Neutrophil (primary cell): ENCODE results near the gene GNG12.
"Not testable (repeated sequence)": the region's sequence is repeated elsewhere in the genome, so short reads cannot be mapped to it uniquely, and the experiment has no call there.

ENCODE experiments used
- H3K27ac ChIP-seq: fragments of 200-600 bp; sonication (generic); 2 replicates; pipeline ENCODE4 v1.5.1; 2016; ENCODE audit warnings: mild to moderate bottlenecking, moderate library complexity
- H3K27me3 ChIP-seq: fragments of 200-600 bp; sonication (generic); 2 replicates; pipeline ENCODE4 v1.6.0; 2016; ENCODE audit warnings: mild to moderate bottlenecking
- H3K36me3 ChIP-seq: fragments of 200-600 bp; sonication (generic); 2 replicates; pipeline ENCODE4 v1.5.1; 2017
- H3K4me1 ChIP-seq, 2 experiments: fragments of 200-600 bp in 1 of 2; sonication (generic) in 1 of 2; 1 replicate in 1 of 2; 2 replicates in 1 of 2; pipeline versions ENCODE4 v1.5.1 to v1.6.1; 2013 to 2016; ENCODE audit warnings: low read depth in 1 of 2, low read length in 1 of 2, mild to moderate bottlenecking in 1 of 2, moderate library complexity in 1 of 2; ENCODE audit not compliant: control insufficient read depth in 1 of 2, insufficient read depth in 1 of 2
- H3K4me3 ChIP-seq, 2 experiments: fragments of 200-600 bp in 1 of 2; sonication (generic) in 1 of 2; 1 replicate in 1 of 2; 2 replicates in 1 of 2; pipeline ENCODE4 v1.5.1; 2013 to 2016; ENCODE audit warnings: low read depth in 1 of 2, low read length in 1 of 2, mild to moderate bottlenecking in 1 of 2, moderate library complexity in 1 of 2
- H3K9me3 ChIP-seq: fragments of 200-600 bp; sonication (generic); 2 replicates; pipeline ENCODE4 v1.5.1; 2016
- CTCF ChIP-seq: fragments of 200-600 bp; sonication (generic); IDR thresholded peaks from 2 replicates; pipeline ENCODE4 v1.5.1; 2016; ENCODE audit warnings: antibody characterized with exemption

The GNG12 gene

DNA sequence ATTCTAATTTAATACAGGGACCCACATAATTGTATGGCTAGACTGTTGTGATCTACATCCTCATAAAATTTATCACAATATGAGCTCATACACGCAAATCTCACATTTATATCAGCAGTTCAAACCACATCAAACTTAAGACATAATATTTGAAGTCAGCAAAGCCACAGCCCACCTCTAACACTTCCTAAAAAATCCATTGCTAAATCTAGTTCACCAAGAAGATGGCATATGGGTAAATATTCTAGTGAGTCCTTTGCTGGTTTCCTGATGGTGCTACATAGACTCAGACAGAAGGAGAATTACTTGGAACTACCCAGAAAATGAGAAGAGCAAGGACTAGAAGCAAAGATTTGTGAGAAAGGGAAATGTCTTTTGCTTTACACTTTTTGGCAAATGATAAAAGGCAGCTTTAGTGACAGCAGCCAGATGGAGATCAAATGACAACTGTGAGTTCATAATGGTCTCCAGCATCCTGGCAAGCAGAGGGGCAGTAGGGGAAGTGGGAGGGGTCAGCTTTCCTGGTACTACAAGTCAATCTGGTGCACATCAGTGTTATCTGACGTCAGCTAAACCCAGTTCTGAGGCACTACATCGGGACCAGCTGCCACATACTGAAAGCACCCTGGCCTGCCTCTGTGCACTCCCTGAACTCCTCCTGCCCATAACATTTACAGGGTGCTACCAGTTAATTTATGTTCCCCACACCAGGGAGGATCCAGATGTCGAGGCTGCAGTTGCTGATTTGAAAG is 158.8 kb downstream of the GNG12 start:
- no peak overlapping the region for H3K27ac ChIP-seq
- H3K4me3 ChIP-seq: no peak overlapping the region
- no peaks in the 10 kb centered on the region for H3K9me3 ChIP-seq
- peaks cover 3 to 6% of the 10 kb centered on the region in 2 experiments for H3K4me1 ChIP-seq
- no peaks in the 10 kb centered on the region for H3K27me3 ChIP-seq
- no peaks in the 10 kb centered on the region for H3K36me3 ChIP-seq
- TF ChIP-seq CTCF: no peak

DNA sequence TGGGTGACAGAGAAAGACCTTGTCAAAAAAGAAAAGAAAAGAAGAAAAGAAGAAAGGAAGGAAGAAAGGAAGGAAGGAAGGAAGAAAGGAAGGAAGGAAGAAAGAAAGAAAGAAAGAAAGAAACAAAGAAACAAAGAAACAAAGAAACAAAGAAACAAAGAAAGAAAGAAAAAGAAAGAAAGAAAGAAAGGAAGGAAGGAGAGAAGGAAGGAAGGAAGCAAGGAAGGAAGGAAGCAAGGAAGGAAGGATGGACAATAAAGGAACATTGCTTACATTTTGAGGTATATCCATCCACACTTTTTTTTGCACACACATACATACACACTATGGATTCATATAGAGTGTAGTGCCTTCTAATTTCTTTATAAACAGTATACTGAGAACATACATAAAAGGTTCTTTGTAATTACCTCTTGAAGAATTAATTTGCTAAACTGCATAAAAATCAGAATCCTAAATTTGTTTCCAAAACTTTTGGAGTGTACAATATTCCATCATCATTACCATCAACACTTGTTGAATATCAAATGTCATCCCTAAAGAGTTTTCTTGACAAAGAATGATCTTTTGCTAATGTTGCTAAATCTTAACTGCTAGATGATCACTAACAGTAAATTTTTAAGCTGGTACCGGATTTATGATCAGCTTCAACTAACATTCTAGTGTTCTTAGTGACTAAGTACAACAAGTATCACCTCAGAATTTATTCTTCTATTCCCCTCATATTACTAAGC is 159.6 kb downstream of the GNG12 start:
- no peak overlapping the region for H3K27ac ChIP-seq
- no peaks in the 10 kb centered on the region for H3K36me3 ChIP-seq
- no peaks in the 10 kb centered on the region for H3K27me3 ChIP-seq
- H3K9me3 ChIP-seq: no peaks in the 10 kb centered on the region
- H3K4me3 ChIP-seq: no peak overlapping the region
- peaks cover 3 to 6% of the 10 kb centered on the region in 2 experiments for H3K4me1 ChIP-seq
- TF ChIP-seq CTCF: no peak

GRCh38 chr1:67672260-67672803 is 160.9 kb downstream of the GNG12 start:
- Histone ChIP-seq H3K36me3 (no peaks in the 10 kb centered on the region), H3K27me3 (no peaks in the 10 kb centered on the region), H3K9me3 (no peaks in the 10 kb centered on the region), H3K4me1 (peaks cover 3 to 6% of the 10 kb centered on the region in 2 experiments), H3K4me3 (no peak overlapping the region), H3K27ac (no peak overlapping the region)
- TF ChIP-seq CTCF: no peak

DNA sequence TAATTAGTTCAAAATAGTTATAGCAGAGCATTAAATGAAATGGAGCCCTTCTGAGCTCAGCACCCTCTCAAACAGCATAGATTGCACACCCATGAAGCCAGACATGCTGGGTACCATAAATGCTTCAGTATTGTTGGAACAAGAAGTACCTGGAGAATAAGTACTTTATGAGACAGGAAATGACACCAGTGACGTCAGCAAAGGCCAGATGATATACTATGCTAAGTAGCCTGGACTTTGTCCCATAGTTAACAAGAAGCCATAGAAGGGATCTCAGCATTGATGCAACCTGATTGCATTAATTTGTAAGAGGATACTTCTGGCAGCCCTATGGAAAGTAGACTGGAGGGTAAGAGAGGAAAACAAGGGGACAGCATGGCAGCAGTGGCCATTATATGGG is 164.6 kb downstream of the GNG12 start:
- no peaks in the 10 kb centered on the region for H3K27me3 ChIP-seq
- TF ChIP-seq CTCF: no peak
- no peak overlapping the region for H3K27ac ChIP-seq
- H3K4me1 ChIP-seq: peaks cover 0 to 6% of the 10 kb centered on the region in 2 experiments
- no peaks in the 10 kb centered on the region for H3K36me3 ChIP-seq
- no peaks in the 10 kb centered on the region for H3K9me3 ChIP-seq
- H3K4me3 ChIP-seq: no peak overlapping the region

DNA sequence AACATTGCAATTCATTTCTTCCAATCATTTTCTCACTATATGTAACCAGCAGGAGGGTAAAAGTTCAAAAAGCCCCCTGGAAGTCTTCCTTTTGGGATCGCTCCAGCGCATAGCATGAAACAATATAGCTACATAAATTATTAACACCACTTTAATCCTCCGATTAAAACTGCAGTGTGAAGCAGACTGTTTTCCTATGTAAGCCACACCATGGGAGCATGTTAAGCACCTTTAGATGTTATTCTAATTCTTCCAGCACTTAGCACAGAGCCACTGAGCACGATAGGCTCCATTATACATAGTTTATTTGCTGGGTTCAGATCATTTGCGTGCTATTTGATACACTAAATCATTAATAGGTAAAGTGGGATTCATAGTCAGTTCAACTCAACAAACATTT is 166.6 kb downstream of the GNG12 start:
- H3K4me3 ChIP-seq: no peak overlapping the region
- no peak overlapping the region for H3K27ac ChIP-seq
- TF ChIP-seq CTCF: no peak
- no peaks in the 10 kb centered on the region for H3K9me3 ChIP-seq
- H3K4me1 ChIP-seq: peaks cover 0 to 6% of the 10 kb centered on the region in 2 experiments
- no peaks in the 10 kb centered on the region for H3K27me3 ChIP-seq
- H3K36me3 ChIP-seq: no peaks in the 10 kb centered on the region

DNA sequence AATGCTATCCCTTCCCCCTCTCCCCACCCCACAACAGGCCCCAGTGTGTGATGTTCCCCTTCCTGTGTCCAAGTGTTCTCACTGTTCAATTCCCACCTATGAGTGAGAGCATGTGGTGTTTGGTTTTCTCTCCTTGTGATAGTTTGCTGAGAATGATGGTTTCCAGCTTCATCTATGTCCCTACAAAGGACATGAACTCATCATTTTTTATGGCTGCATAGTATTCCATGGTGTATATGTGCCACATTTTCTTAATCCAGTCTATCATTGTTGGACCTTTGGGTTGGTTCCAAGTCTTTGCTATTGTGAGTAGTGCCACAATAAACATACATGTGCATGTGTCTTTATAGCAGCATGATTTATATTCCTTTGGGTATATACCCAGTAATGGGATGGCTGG is 168.0 kb downstream of the GNG12 start:
- H3K9me3 ChIP-seq, H3K4me3 ChIP-seq, H3K27me3 ChIP-seq, H3K4me1 ChIP-seq, H3K36me3 ChIP-seq, H3K27ac ChIP-seq: not testable (repeated sequence)
